OCI-LY7 (cell line): ENCODE measurements around the gene PRRT1B.

Source experiments
- CTCF ChIP-seq: fragments of 200-600 bp; sonication (generic); conservative IDR thresholded peaks from 2 replicates; pipeline ENCODE4 v1.5.1; 2014; ENCODE audit warnings: mild to moderate bottlenecking, antibody characterized with exemption, low read length, moderate library complexity, mixed read lengths
- EZH2phosphoT487 ChIP-seq: fragments of 200-600 bp; sonication (generic); IDR thresholded peaks from 2 replicates; pipeline ENCODE4 v1.6.1; 2018; ENCODE audit warnings: low read depth, borderline replicate concordance, mild to moderate bottlenecking, mixed run types, antibody characterized with exemption, low read length, moderate library complexity, mixed read lengths

GRCh38 chr9:131593936-131594665, 48.8 kb downstream of the PRRT1B start:
- TF ChIP-seq CTCF = no peak
- no peak for TF ChIP-seq EZH2phosphoT487
